Transverse colon (tissue), 3 donors: ENCODE data around the gene SAMM50.

ENCODE experiments used
- CTCF ChIP-seq, 5 experiments: fragments of 200-600 bp in 3 of 5; fragments of 450-650 bp in 2 of 5; sonication (generic) in 3 of 5; IDR thresholded peaks; 1 replicate in 2 of 5; 2 replicates in 3 of 5; pipeline ENCODE4 v1.5.1; 2016 to 2017; ENCODE audit warnings: antibody characterized with exemption in 5 of 5, inconsistent platforms in 3 of 5, mild to moderate bottlenecking in 2 of 5, moderate library complexity in 1 of 5
- POLR2A ChIP-seq: fragments of 450-650 bp; IDR thresholded peaks from one replicate; pipeline ENCODE4 v1.6.1; 2016; ENCODE audit warnings: antibody characterized with exemption, mild to moderate bottlenecking, moderate library complexity

- TF ChIP-seq POLR2A (no peak), CTCF (IDR thresholded peaks at IDR 0.05) (no peak)
These were observed 48.3 kb downstream of the SAMM50 start for GRCh38 chr22:44003405-44004103.
